GM12874 (cell line): ENCODE data around the gene DDX55.

Experiments
- CTCF ChIP-seq: IDR thresholded peaks from 2 replicates; pipeline ENCODE4 v1.5.1; 2011; ENCODE audit warnings: low read depth, mild to moderate bottlenecking, control low read depth, low read length, moderate library complexity; ENCODE audit not compliant: insufficient read depth

The DDX55 gene

GRCh38 chr12:123602651-123603195 lies 824 bp downstream of the DDX55 start:
- TF ChIP-seq CTCF, result no peak

- no peak for TF ChIP-seq CTCF
These were observed 5.9 kb downstream of the DDX55 start for GRCh38 chr12:123607756-123608155.

DNA sequence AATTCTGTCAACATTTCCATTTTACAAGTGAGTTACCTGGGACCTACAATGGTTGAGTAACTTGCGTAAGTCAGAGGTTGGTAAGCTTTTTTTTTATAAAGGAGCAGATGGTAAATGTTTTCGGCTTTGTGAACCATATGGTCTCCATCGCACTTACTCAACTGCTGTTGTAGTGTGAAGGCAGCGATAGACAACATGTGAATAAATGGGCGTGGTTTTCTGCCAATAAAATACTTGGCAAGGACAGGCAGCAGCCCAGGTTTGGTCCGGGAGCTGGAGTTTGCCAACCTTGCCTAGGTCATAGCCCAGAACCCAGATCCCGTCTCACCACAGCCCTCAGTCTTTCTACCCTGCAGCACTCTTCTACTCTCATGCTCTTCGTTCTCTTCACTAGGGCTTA lies 6.3 kb downstream of the DDX55 start:
- TF ChIP-seq CTCF, result no peak

DNA sequence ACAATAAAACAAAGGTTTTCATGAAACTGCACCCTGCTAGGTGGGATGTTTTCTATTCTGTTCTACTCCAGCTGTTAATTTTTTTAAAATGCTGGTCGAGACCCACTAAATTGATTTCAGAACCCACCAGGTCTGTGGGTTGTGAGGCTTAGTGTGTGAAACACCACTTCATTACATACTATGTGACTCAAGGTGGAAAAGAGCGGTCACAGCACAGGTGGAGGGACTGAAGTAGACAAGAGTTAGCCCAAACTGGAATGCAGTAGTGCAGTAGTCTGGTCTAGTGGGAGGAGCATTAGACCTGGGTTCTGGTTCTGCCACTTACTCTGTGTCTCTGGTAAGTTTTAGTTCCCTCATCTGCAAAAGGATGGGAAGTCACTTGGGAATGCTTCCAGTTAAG lies 12.2 kb downstream of the DDX55 start:
- TF ChIP-seq CTCF, result no peak

GRCh38 chr12:123614531-123614930 lies 12.6 kb downstream of the DDX55 start:
- TF ChIP-seq CTCF, result no peak

GRCh38 chr12:123617144-123617543 lies 15.2 kb downstream of the DDX55 start:
- no peak for TF ChIP-seq CTCF

DNA sequence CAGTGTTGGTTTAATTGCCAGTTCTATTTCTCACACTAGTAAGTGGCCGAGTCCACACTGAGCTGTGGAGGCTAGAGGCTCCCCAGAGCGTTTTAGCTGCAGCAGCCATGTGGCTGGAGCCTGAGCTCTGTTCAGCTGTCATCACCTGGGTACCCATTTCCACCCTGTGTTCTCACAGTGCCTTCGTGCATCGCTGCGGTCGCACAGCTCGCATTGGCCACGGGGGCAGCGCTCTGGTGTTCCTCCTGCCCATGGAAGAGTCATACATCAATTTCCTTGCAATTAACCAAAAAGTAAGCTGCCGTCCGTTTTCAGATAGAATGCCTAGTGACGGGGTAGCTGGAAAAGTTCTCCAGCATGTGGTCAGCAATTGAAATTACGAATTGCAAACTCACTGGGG lies 15.7 kb downstream of the DDX55 start:
- no peak for TF ChIP-seq CTCF
